H9 (cell line): Measurements from ENCODE around the gene ZBTB7A. TPM values are rescaled to one million over a fixed set of nuclear protein-coding genes. Genes with fewer than 3 reads are reported as not detected.

ENCODE experiments used
- DNase-seq: peaks from one replicate; pipeline ENCODE4 v3.0.0-alpha.2; 2017
- H2AFZ ChIP-seq: one replicate; pipeline ENCODE4 v1.6.1; 2013; ENCODE audit warnings: mild to moderate bottlenecking, low read length, control low read depth, moderate library complexity
- H2AK5ac ChIP-seq: 2 replicates; pipeline ENCODE4 v1.6.1; 2013; ENCODE audit warnings: low read length, control low read depth, mixed read lengths; ENCODE audit not compliant: insufficient read length
- H2BK120ac ChIP-seq: one replicate; pipeline ENCODE4 v1.6.1; 2013; ENCODE audit warnings: low read depth, mild to moderate bottlenecking, low read length, control low read depth, inconsistent platforms; ENCODE audit not compliant: poor library complexity, severe bottlenecking
- H2BK12ac ChIP-seq: 2 replicates; pipeline ENCODE4 v1.6.1; 2013; ENCODE audit warnings: low read length, control low read depth, mixed read lengths, low read depth; ENCODE audit not compliant: insufficient read length
- H2BK15ac ChIP-seq: 2 replicates; pipeline ENCODE4 v1.6.1; 2013; ENCODE audit warnings: low read depth, low read length, control low read depth
- H2BK20ac ChIP-seq: one replicate; pipeline ENCODE4 v1.6.1; 2013; ENCODE audit warnings: low read depth, mild to moderate bottlenecking, low read length, control low read depth, inconsistent platforms; ENCODE audit not compliant: poor library complexity, severe bottlenecking
- H2BK5ac ChIP-seq: 2 replicates; pipeline ENCODE4 v1.6.1; 2013; ENCODE audit warnings: low read length, control low read depth, mixed read lengths; ENCODE audit not compliant: insufficient read length
- H3K14ac ChIP-seq: 2 replicates; pipeline ENCODE4 v1.6.1; 2013; ENCODE audit warnings: low read length, control low read depth; ENCODE audit not compliant: insufficient read depth
- H3K18ac ChIP-seq: 2 replicates; pipeline ENCODE4 v1.6.1; 2013; ENCODE audit warnings: low read depth, mild to moderate bottlenecking, mixed read lengths, low read length, control low read depth; ENCODE audit not compliant: insufficient read length
- H3K23ac ChIP-seq: 2 replicates; pipeline ENCODE4 v1.6.1; 2013; ENCODE audit warnings: low read length, control low read depth, mixed read lengths, low read depth; ENCODE audit not compliant: insufficient read length
- H3K23me2 ChIP-seq: 2 replicates; pipeline ENCODE4 v1.6.1; 2013; ENCODE audit warnings: low read depth, mild to moderate bottlenecking, mixed read lengths, low read length, control low read depth; ENCODE audit not compliant: insufficient read length, poor library complexity, severe bottlenecking
- H3K27ac ChIP-seq: 2 replicates; pipeline ENCODE4 v1.5.1; 2013; ENCODE audit warnings: low read length, control low read depth, mixed read lengths, low read depth; ENCODE audit not compliant: insufficient read length
- H3K27me3 ChIP-seq: 2 replicates; pipeline ENCODE4 v1.6.1; 2013; ENCODE audit warnings: low read length, control low read depth, inconsistent platforms; ENCODE audit not compliant: insufficient read depth
- H3K4ac ChIP-seq: 2 replicates; pipeline ENCODE4 v1.6.1; 2013; ENCODE audit warnings: low read depth, mild to moderate bottlenecking, control low read depth, inconsistent platforms, low read length, moderate library complexity
- H3K4me1 ChIP-seq: 2 replicates; pipeline ENCODE4 v1.6.1; 2013; ENCODE audit warnings: low read length, control low read depth, inconsistent platforms; ENCODE audit not compliant: insufficient read depth
- H3K4me2 ChIP-seq: 2 replicates; pipeline ENCODE4 v1.6.1; 2013; ENCODE audit warnings: low read length, control low read depth, mixed read lengths; ENCODE audit not compliant: insufficient read length, insufficient read depth
- H3K56ac ChIP-seq: 2 replicates; pipeline ENCODE4 v1.6.1; 2013; ENCODE audit warnings: low read depth, mild to moderate bottlenecking, mixed read lengths, low read length, control low read depth; ENCODE audit not compliant: insufficient read length
- H3K79me1 ChIP-seq: 2 replicates; pipeline ENCODE4 v1.6.1; 2013; ENCODE audit warnings: low read depth, mild to moderate bottlenecking, moderate library complexity, low read length, control low read depth, inconsistent platforms; ENCODE audit not compliant: insufficient read depth, poor library complexity, severe bottlenecking
- H3K79me2 ChIP-seq: 2 replicates; pipeline ENCODE4 v1.6.1; 2013; ENCODE audit warnings: low read length, control low read depth, inconsistent platforms; ENCODE audit not compliant: insufficient read depth
- H3K9ac ChIP-seq: 2 replicates; pipeline ENCODE4 v1.6.1; 2013; ENCODE audit warnings: low read length, control low read depth, mixed read lengths; ENCODE audit not compliant: insufficient read length; ENCODE audit errors: extremely low read depth
- H3K9me3 ChIP-seq: one replicate; pipeline ENCODE4 v1.6.1; 2013; ENCODE audit warnings: low read depth, low read length, inconsistent platforms; ENCODE audit not compliant: control insufficient read depth
- H3T11ph ChIP-seq: one replicate; pipeline ENCODE4 v1.6.1; 2013; ENCODE audit warnings: mild to moderate bottlenecking, low read length, control low read depth, inconsistent platforms
- H4K20me1 ChIP-seq: one replicate; pipeline ENCODE4 v1.6.1; 2013; ENCODE audit not compliant: control insufficient read depth, insufficient read length, insufficient read depth
- H4K5ac ChIP-seq: 2 replicates; pipeline ENCODE4 v1.6.1; 2013; ENCODE audit warnings: low read depth, mild to moderate bottlenecking, mixed read lengths, low read length, control low read depth; ENCODE audit not compliant: insufficient read length
- H4K8ac ChIP-seq: replicated peaks from 2 replicates; pipeline ENCODE4 v1.6.1; 2013; ENCODE audit warnings: low read length, control low read depth, mixed read lengths, low read depth; ENCODE audit not compliant: insufficient read length
- H4K91ac ChIP-seq: 2 replicates; pipeline ENCODE4 v1.6.1; 2013; ENCODE audit warnings: low read depth, mild to moderate bottlenecking, moderate library complexity, mixed read lengths, low read length, control low read depth; ENCODE audit not compliant: insufficient read length
- H3K27ac Mint-ChIP-seq, 3 experiments: 2 replicates in 2 of 3; 3 replicates in 1 of 3; pipeline ENCODE4 v1.8.0; 2020 to 2021; ENCODE audit warnings: mixed read lengths in 3 of 3, mild to moderate bottlenecking in 1 of 3, moderate library complexity in 1 of 3
- H3K27me3 Mint-ChIP-seq: 2 replicates; pipeline ENCODE4 v1.8.0; 2021; ENCODE audit warnings: low read depth, mild to moderate bottlenecking, moderate library complexity, mixed read lengths
- H3K36me3 Mint-ChIP-seq, 3 experiments: 2 replicates in 2 of 3; 3 replicates in 1 of 3; pipeline ENCODE4 v1.8.0; 2020 to 2021; ENCODE audit warnings: low read depth in 3 of 3, mixed read lengths in 3 of 3; ENCODE audit not compliant: insufficient read depth in 1 of 3
- H3K4me1 Mint-ChIP-seq, 2 experiments: 2 replicates each; pipeline ENCODE4 v1.8.0; 2020; ENCODE audit warnings: mixed read lengths in 2 of 2
- H3K4me3 Mint-ChIP-seq, 2 experiments: 2 replicates in 1 of 2; 3 replicates in 1 of 2; pipeline ENCODE4 v1.8.0; 2020 to 2021; ENCODE audit warnings: mild to moderate bottlenecking in 2 of 2, mixed read lengths in 2 of 2, moderate library complexity in 1 of 2
- H3K9me3 Mint-ChIP-seq, 2 experiments: 2 replicates in 1 of 2; 3 replicates in 1 of 2; pipeline ENCODE4 v1.8.0; 2020; ENCODE audit warnings: mild to moderate bottlenecking in 2 of 2, mixed read lengths in 2 of 2, moderate library complexity in 1 of 2
- WGBS: extraction: QIAGEN DNeasy Blood & Tissue Kit; methylation state at CpG from one replicate; pipeline ENCODE4 v1.1.7; 2013; ENCODE audit warnings: missing lambda C conversion rate, low lambda C conversion rate, mixed read lengths; ENCODE audit not compliant: insufficient read length; ENCODE audit errors: extremely low coverage; 5-methylcytosine and 5-hydroxymethylcytosine counted together
- total RNA-seq: library from RNA; stranded (reverse); gene quantifications from 2 replicates; pipeline ENCODE4 v1.2.1, GENCODE V29; 2021
- TF ChIP-seq, protein P1 (sequence below): fragments of 200-600 bp; sonication (generic); conservative IDR thresholded peaks from 3 replicates; pipeline ENCODE4 v1.8.0; 2021; ENCODE audit warnings: antibody characterized with exemption, mild to moderate bottlenecking

ZBTB7A gene
- total RNA-seq, 1 experiment from 2014 or later = 24.9 TPM

DNA sequence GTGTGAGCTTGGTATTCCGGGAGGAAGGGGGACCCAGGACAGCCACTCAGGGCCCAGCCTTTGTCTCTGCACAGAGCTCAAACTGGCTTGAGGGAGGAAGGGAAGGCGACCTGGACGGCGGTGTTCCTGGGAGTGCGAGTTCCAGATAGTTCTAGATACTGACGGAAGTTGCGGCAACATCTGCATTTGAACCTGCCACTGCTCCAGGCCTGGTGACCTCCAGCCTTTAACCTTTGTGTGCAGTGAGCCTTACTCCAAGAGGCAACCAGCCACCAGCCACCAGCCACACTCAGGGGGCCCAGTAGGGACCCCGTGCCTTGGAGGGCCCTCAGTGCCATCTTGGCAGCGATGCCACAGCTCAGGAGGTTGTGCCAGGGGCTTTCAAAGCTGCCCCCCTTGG, 15.5 kb upstream of the ZBTB7A start:
- Mint-ChIP-seq H3K27ac (no peak overlapping the region), H3K27me3 (peaks cover 2% of the 10 kb centered on the region; the same call in 1 of the 2 replicates), H3K9me3 (no peaks in the 10 kb centered on the region; a peak in 1 of 5 replicates), H3K4me1 (peaks cover 5 to 21% of the 10 kb centered on the region in 2 experiments), H3K4me3 (no peak overlapping the region), H3K36me3 (no peaks in the 10 kb centered on the region)
- H3K14ac ChIP-seq = no peak overlapping the region
- no peaks in the 10 kb centered on the region for H3K27me3 ChIP-seq
- no peak overlapping the region for H2BK5ac ChIP-seq
- no peak overlapping the region for H3T11ph ChIP-seq
- H3K9ac ChIP-seq = no peak overlapping the region
- H3K79me1 ChIP-seq = no peaks in the 10 kb centered on the region
- H3K27ac ChIP-seq = no peak overlapping the region
- H2BK15ac ChIP-seq = no peak overlapping the region
- no peak overlapping the region for H2BK120ac ChIP-seq
- H3K9me3 ChIP-seq = no peaks in the 10 kb centered on the region
- no peak overlapping the region for H2AK5ac ChIP-seq
- no peak overlapping the region for H3K23ac ChIP-seq
- H4K20me1 ChIP-seq = no peaks in the 10 kb centered on the region
- no peak overlapping the region for H3K4ac ChIP-seq
- peaks cover 4% of the 10 kb centered on the region for H3K23me2 ChIP-seq
- TF ChIP-seq, protein P1, sequence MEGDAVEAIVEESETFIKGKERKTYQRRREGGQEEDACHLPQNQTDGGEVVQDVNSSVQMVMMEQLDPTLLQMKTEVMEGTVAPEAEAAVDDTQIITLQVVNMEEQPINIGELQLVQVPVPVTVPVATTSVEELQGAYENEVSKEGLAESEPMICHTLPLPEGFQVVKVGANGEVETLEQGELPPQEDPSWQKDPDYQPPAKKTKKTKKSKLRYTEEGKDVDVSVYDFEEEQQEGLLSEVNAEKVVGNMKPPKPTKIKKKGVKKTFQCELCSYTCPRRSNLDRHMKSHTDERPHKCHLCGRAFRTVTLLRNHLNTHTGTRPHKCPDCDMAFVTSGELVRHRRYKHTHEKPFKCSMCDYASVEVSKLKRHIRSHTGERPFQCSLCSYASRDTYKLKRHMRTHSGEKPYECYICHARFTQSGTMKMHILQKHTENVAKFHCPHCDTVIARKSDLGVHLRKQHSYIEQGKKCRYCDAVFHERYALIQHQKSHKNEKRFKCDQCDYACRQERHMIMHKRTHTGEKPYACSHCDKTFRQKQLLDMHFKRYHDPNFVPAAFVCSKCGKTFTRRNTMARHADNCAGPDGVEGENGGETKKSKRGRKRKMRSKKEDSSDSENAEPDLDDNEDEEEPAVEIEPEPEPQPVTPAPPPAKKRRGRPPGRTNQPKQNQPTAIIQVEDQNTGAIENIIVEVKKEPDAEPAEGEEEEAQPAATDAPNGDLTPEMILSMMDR = no peak
- no peak overlapping the region for H4K5ac ChIP-seq
- H4K8ac ChIP-seq = no peak overlapping the region
- H2BK12ac ChIP-seq = no peak overlapping the region
- H3K79me2 ChIP-seq = no peaks in the 10 kb centered on the region
- H2BK20ac ChIP-seq = no peak overlapping the region
- H3K56ac ChIP-seq = no peak overlapping the region
- H3K4me2 ChIP-seq = no peak overlapping the region
- H4K91ac ChIP-seq = no peak overlapping the region
- no peak for DNase-seq
- H3K18ac ChIP-seq = no peak overlapping the region
- H3K4me1 ChIP-seq = peaks cover 5% of the 10 kb centered on the region; the same call in 1 of the 2 replicates
- no peak overlapping the region for H2AFZ ChIP-seq
- no CpG with 5 or more reads among the region's 9 CpGs for WGBS
